Cardiac muscle cell (in vitro differentiated cells and primary cell): ENCODE data around the gene WDR20. TPM values are rescaled to one million over a fixed set of nuclear protein-coding genes. Genes with fewer than 3 reads are reported as not detected.

Source experiments
- DNase-seq, 2 donors: peaks; one replicate each; pipeline versions ENCODE4 v3.0.0 to v3.0.0-alpha.2; 2010 to 2017; ENCODE audit warnings: low read depth in 1 of 2, low spot score in 1 of 2
- H3K27ac ChIP-seq: fragments of 200-600 bp; sonication (generic); 2 replicates; pipeline ENCODE4 v1.5.1; 2016
- H3K27me3 ChIP-seq: fragments of 200-600 bp; sonication (generic); 2 replicates; pipeline ENCODE4 v1.6.0; 2016; ENCODE audit warnings: control low read depth
- H3K36me3 ChIP-seq: fragments of 200-600 bp; sonication (generic); 2 replicates; pipeline ENCODE4 v1.5.1; 2016; ENCODE audit warnings: control low read depth
- H3K4me1 ChIP-seq: fragments of 200-600 bp; sonication (generic); 2 replicates; pipeline ENCODE4 v1.8.1; 2017; ENCODE audit warnings: low read depth, mild to moderate bottlenecking, mixed run types
- H3K4me3 ChIP-seq: fragments of 200-600 bp; sonication (generic); 2 replicates; pipeline ENCODE4 v1.5.1; 2016; ENCODE audit warnings: mild to moderate bottlenecking
- H3K9me3 ChIP-seq: fragments of 200-600 bp; sonication (generic); 2 replicates; pipeline ENCODE4 v1.5.1; 2017; ENCODE audit warnings: low read depth, mild to moderate bottlenecking, control low read depth
- polyA plus RNA-seq: library from polyadenylated mRNA; unstranded; fragments of >200 nt; fragmentation: Nextera tagmentation; extraction: Ambion mirVana; gene quantifications from 2 replicates; pipeline ENCODE4 v1.2.1, GENCODE V29; 2016
- total RNA-seq: library from RNA; depleted of rRNA; stranded (reverse); fragments of >200 nt; gene quantifications from 2 replicates; pipeline ENCODE4 v1.2.3, GENCODE V29; 2016
- TF ChIP-seq, protein P1 (sequence below): IDR thresholded peaks from 2 replicates; pipeline ENCODE4 v1.5.1; 2012; ENCODE audit warnings: low read depth, mild to moderate bottlenecking, low read length

WDR20 gene
- total and polyA plus RNA-seq, 2 experiments from 2014 or later = 20.5 to 27.0 TPM

DNA sequence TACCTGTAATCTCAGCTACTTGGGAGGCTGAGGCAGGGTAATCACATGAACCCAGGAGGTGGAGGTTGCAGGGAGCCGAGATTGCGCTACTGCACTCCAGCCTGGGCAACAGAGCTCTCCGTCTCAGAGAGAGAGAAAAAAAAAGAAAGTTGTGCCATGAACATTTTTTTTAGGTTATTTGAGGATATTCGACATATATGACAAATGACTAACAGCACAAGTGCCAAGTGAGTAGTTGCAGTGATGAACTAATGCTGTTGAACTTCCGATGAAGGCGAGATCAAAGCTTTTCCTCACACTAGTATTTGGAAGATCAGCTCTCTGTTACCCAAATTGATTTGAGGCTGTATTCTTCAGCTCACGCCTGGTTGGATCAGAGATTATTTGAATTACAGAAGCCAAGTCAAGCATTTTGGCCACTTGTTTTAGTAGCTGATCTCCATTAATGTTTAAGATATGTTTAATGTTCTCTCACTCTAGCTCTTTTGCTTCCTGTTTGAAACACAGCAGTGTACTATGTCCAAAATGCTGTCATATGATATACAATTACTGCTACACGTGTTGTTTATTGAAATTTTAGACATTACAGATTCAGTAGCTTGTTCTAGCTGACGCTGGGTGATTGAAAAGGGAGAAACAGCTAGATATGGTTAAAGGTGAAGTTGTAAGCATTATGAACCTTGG is 43.4 kb downstream of the WDR20 start:
- Histone ChIP-seq H3K27ac (no peak overlapping the region), H3K27me3 (no peaks in the 10 kb centered on the region), H3K4me3 (no peak overlapping the region), H3K36me3 (no peaks in the 10 kb centered on the region), H3K9me3 (no peaks in the 10 kb centered on the region), H3K4me1 (peaks cover 33% of the 10 kb centered on the region)
- peak in 1 of 2 donors; percentile 17 for DNase-seq
- TF ChIP-seq, protein P1, sequence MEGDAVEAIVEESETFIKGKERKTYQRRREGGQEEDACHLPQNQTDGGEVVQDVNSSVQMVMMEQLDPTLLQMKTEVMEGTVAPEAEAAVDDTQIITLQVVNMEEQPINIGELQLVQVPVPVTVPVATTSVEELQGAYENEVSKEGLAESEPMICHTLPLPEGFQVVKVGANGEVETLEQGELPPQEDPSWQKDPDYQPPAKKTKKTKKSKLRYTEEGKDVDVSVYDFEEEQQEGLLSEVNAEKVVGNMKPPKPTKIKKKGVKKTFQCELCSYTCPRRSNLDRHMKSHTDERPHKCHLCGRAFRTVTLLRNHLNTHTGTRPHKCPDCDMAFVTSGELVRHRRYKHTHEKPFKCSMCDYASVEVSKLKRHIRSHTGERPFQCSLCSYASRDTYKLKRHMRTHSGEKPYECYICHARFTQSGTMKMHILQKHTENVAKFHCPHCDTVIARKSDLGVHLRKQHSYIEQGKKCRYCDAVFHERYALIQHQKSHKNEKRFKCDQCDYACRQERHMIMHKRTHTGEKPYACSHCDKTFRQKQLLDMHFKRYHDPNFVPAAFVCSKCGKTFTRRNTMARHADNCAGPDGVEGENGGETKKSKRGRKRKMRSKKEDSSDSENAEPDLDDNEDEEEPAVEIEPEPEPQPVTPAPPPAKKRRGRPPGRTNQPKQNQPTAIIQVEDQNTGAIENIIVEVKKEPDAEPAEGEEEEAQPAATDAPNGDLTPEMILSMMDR = no peak

DNA sequence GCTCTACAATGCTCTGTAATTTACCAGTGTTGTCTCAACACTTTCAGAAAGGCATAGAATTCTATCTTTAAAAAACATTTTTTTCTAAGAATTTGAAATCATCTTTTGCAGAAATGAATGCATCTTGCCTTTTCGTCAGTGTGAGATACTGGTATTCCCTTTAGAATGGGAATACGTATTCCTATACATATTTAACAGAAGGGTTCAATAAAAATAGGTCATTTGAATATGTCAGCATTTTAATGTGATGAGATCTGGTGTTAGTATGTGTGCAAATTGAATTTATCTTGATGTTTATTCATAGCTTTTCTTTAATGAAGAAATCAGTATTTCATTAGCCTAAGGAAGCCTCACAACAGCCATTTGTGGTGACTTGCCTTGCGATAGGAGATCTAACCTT is 44.2 kb downstream of the WDR20 start:
- Histone ChIP-seq H3K27ac (no peak overlapping the region), H3K4me1 (peaks cover 33% of the 10 kb centered on the region), H3K27me3 (no peaks in the 10 kb centered on the region), H3K9me3 (no peaks in the 10 kb centered on the region), H3K4me3 (no peak overlapping the region), H3K36me3 (no peaks in the 10 kb centered on the region)
- no peak for DNase-seq
- TF ChIP-seq, protein P1 = no peak

DNA sequence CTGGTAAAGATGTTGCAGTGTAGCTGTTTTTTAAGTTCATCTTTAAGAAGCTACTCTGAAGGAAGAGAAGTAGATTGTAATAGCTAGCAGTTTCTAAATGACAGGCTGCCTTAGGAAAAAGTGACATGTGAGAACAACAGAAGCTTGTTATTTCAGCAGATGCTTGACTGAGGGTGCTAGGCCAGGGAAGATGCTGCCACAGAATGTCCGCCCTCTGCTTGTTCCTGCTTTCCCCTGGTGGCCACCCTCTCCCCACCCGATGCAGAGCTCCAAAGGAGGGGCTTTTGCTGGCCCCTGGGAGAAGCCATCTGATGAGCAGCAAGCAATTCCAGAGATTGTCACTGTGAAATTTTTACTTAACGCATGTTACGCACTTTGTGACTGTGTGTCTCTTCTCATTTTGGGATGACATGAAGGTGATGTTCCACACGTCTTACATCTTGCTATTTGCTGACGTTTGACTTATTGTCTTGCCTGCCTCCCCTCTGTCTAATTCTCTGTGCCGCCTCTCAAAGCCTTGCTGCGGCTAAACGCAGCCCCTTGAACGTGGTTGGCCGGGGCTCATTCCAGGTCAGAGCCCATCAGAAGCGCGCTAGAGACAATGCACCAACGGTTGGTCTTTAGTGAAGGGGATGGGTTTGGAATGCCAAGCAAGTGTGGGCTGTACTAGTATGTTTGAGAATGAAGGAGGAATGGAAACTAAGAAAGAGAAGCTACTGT is 44.8 kb downstream of the WDR20 start:
- no peaks in the 10 kb centered on the region for H3K27me3 ChIP-seq
- H3K9me3 ChIP-seq = no peaks in the 10 kb centered on the region
- no peak for DNase-seq
- no peak overlapping the region for H3K27ac ChIP-seq
- no peaks in the 10 kb centered on the region for H3K36me3 ChIP-seq
- peaks cover 33% of the 10 kb centered on the region for H3K4me1 ChIP-seq
- H3K4me3 ChIP-seq = no peak overlapping the region
- TF ChIP-seq, protein P1 = no peak

DNA sequence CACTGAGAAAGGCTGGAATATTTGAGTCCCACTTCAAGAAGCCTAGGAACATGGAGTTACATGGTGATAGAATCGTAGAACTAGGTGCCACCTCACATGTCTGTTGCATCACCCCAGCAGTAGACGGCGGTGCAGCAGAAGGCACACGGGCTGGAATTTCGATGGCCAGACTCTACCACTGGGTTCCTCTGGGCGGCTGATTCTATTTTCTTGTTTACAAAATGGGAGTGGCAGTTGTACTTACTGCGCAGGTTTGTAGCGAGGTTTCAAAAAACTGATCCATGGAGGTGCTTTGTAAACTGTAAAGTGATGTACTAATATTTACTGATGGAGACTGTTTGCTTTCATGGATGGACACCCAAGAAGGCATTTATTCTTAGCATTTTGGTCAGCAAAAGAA is 45.7 kb downstream of the WDR20 start:
- Histone ChIP-seq H3K9me3 (no peaks in the 10 kb centered on the region), H3K4me1 (peaks cover 29% of the 10 kb centered on the region), H3K36me3 (no peaks in the 10 kb centered on the region), H3K27ac (no peak overlapping the region), H3K4me3 (no peak overlapping the region), H3K27me3 (no peaks in the 10 kb centered on the region)
- DNase-seq = no peak
- TF ChIP-seq, protein P1 = no peak

DNA sequence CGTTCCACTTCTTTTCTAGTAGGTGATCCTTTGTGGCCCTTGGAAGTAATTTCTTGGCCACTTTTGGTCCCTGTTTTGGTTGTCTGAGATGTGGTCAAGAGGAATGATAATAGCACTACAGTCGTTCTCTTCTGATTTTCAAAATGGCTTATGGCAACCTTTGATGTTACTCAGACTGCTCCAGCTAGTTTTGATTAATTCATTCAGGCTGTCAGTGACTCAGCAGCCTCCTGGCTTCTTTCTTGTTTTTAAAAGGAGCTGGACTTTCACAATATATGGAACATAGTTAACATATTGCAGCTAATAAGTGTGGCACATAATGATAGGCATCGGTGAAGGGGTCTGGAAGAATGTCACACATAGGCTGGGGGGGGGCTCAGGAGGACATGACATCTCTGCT is 47.3 kb downstream of the WDR20 start:
- H3K36me3 ChIP-seq = no peaks in the 10 kb centered on the region
- H3K27me3 ChIP-seq = no peaks in the 10 kb centered on the region
- peak overlapping the region; percentile 37 for H3K27ac ChIP-seq
- H3K4me1 ChIP-seq = peaks cover 25% of the 10 kb centered on the region
- TF ChIP-seq, protein P1 = no peak
- H3K4me3 ChIP-seq = no peak overlapping the region
- DNase-seq = peak in 1 of 2 donors; percentile 80
- H3K9me3 ChIP-seq = no peaks in the 10 kb centered on the region
